GM12891 (cell line): ENCODE measurements around the gene SNPH.

Experiments used
- DNase-seq: peaks from one replicate; pipeline ENCODE4 v3.0.0; 2011; ENCODE audit warnings: low spot score; ENCODE audit not compliant: insufficient read length
- FAIRE-seq: peaks from 2 replicates; lab custom pipeline; 2011; peaks lifted over from hg19 to GRCh38; lab: Jason Lieb, UNC
- PAX5 ChIP-seq: IDR thresholded peaks from 2 replicates; pipeline ENCODE4 v1.6.1; 2011; ENCODE audit warnings: low read length, moderate library complexity, mild to moderate bottlenecking; ENCODE audit not compliant: insufficient read depth, severe bottlenecking
- POLR2A ChIP-seq: IDR thresholded peaks from 2 replicates; pipeline ENCODE4 v1.6.1; 2011; ENCODE audit warnings: low read depth, low read length, control low read depth
- POLR2AphosphoS5 ChIP-seq: IDR thresholded peaks from 2 replicates; pipeline ENCODE4 v1.6.1; 2011; ENCODE audit warnings: low read depth, low read length, control low read depth
- POU2F2 ChIP-seq: IDR thresholded peaks from 2 replicates; pipeline ENCODE4 v1.6.1; 2011; ENCODE audit warnings: low read depth, mild to moderate bottlenecking, control low read depth, low read length, moderate library complexity
- SPI1 ChIP-seq: IDR thresholded peaks from 2 replicates; pipeline ENCODE4 v1.6.1; 2011; ENCODE audit warnings: low read depth, low read length, control low read depth
- TAF1 ChIP-seq: IDR thresholded peaks from 2 replicates; pipeline ENCODE4 v1.6.1; 2011; ENCODE audit warnings: low read depth, low read length, control low read depth

Gene SNPH

DNA sequence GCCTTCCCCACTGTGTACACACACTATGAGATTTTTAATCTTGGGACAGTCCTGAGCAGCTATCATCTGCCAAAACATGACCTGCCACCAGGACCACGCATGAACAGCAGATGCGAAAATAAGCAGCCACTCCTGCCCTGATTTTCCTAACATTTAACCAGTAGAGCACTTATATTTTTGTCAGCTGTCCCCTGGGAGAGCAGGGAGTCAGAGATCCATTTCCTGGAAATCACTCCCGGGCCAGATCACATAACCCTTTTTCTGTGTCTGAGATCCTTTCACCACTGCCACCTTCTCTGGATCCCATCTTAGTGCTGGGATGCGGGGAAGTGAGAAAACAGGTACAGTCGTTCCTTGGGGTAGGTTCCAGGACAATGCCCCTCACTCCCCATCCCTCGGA, 57.2 kb downstream of the SNPH start:
- DNase-seq = no peak
- no peak for FAIRE-seq
- TF ChIP-seq POU2F2 (no peak), SPI1 (no peak), POLR2A (no peak), TAF1 (no peak), PAX5 (no peak), POLR2AphosphoS5 (no peak)

DNA sequence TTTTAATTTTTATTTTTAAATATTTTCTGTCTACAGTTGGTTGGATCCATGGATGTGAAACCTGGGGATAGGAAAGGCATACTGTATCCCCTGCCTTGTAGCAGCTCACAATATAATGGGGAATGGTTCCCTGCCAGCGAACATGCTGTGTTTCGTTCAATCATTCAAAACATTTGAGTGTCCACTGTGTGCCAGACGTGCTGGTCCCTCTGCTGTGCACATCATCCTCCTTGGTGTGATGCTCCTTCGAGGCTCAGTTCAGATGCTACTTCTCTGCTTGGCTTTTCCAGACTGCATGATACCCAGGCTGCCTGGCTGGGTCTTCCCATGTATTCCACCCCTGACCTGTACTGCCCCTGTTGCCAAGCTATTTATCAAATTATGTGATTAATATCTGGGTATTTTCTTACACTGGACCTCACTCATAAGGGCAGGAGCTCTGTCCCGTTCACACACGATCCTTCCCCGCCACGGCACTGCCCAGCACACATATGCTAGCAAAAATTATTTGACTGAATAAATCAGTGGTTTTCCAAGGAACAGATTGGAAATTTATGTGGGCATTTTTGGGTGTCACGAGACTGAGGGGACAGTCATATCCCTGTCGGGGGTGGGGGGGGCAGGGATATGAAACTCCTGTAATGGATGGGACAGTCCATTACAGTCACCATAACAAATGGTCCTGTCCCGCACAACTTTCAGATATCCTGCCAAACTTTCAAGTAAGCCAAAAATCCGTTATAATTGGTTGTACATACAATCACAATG, 57.9 kb downstream of the SNPH start:
- FAIRE-seq (peak; percentile 28), DNase-seq (no peak)
- no peak for TF ChIP-seq POU2F2
- no peak for TF ChIP-seq TAF1
- no peak for TF ChIP-seq POLR2A
- TF ChIP-seq PAX5 = no peak
- no peak for TF ChIP-seq POLR2AphosphoS5
- no peak for TF ChIP-seq SPI1

DNA sequence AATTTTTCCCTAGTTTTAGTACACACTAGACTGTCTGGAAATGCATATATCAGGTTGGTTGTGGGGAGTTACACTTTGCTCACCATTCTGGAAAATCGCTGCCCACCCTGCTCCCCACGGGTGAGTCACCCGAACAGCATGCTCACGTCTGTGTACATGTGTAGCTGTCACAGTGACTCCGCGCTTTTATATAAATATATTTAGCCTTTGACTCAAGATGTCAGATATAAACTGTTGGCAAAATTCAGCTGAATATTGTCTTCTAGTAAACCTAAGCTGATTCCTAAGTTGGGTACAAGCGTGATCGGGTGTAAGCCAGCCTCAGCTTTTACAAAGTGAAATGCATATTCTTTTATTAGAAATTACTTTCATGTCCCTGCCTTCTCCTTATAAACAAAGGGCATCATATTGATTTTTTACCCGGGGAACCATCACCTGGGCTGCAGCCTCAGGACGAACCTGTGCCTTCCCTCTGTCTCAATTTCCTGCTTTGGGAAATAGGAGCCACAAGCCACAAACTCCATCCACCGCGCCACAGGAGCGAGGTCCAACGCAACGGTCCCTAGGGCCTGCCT, 58.6 kb downstream of the SNPH start:
- DNase-seq (no peak), FAIRE-seq (peak; percentile 52)
- TF ChIP-seq PAX5 (no peak), POLR2A (no peak), SPI1 (no peak), POLR2AphosphoS5 (no peak), POU2F2 (no peak), TAF1 (no peak)

DNA sequence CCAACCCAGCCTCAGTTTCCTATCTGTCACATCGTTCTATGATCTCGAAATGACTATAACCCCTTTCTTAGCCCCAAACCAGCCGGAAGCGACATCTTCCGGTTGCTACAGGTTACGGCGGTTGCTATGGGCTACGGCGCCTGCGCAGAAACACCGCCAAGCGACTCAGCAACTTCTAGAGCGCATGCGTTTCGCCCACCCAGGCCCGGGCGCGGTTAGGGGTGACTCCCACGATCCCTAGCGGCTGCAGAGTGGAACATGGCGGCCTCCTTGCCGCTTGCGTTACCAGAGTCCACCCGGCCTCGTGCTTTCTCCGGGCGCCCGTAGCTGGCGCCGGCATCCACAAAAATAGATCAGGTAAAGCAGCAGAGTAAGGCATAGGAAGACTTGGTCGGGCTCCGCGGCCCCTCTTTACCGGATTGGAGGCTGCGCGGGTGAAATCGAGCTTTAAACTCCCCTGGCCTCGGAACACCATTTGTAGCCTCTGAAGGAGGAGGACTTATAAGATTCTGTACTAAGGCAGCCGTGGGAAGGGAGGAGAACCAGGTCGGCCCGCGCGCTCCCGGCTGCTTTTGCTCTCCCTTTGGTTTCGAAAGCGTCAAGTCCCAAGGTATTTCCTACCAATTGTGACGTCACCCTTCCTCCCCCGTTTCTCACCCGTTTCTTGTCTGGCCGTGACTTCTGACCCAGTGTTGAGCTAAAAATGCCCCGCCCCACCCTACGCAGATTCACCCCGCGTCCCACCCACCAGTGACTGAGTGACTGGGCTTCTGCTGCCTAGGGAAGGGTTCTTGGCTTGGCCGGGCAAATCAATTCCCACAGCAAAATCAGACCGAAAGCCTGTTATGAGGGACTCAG, 59.3 kb downstream of the SNPH start:
- FAIRE-seq = peak; percentile 99

DNA sequence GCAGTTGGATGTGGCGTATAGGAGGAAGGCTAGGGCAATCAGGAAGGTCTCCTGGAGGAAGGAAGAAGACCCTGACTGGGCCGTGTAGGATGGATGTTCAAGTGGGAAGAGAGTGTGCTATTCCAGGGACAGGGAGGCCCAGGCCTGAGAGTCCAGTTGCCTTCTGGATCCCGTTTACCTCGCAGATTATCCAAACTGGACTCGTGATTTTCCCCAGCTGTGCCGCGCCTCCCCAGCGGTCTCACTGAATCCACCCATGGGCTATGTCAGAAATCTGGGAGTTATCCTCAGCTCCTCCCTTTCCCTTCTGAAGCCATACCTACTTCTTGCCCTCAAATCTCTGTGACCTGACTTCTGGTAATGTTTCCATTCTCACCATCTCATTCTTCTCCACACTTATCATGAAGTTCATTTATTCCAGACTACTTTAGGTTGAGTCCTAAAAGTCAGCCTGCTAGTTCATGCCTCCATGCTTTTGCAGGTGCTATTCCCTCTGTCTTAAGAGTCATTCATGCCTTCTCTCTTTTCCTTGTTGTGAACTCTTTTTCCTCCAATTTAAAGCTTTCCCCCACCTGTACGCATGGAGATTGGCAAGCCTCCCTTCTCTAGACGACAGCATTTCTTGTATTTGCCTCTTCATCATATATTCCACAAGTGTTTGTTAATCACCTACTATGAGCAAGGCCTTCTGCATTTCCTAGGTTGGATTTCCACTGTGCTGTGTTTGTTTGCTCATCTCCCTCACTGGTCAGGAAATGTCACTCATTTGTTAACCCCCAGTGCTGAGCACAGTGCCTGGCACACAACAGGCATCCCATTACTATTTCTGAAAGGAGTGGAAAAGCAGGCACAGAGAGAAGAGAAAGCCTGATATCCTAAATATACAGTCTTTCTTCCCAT, 60.2 kb downstream of the SNPH start:
- DNase-seq (no peak), FAIRE-seq (peak; percentile 40)
- TF ChIP-seq POU2F2 = no peak
- no peak for TF ChIP-seq SPI1
- TF ChIP-seq POLR2A = no peak
- TF ChIP-seq POLR2AphosphoS5 = no peak; the same call in 1 of the 2 replicates
- no peak for TF ChIP-seq TAF1
- TF ChIP-seq PAX5 = no peak

More for the DNA sequence above, 59.3 kb downstream of the SNPH start:
- TF ChIP-seq PAX5 (no peak), POU2F2 (0 out of 2 replicates have a peak, but pooled peaks have one; percentile 43), SPI1 (no peak), TAF1 (peak; percentile 91), POLR2A (peak; percentile 97), POLR2AphosphoS5 (peak; percentile 93)
- DNase-seq = peak; percentile 93

DNA sequence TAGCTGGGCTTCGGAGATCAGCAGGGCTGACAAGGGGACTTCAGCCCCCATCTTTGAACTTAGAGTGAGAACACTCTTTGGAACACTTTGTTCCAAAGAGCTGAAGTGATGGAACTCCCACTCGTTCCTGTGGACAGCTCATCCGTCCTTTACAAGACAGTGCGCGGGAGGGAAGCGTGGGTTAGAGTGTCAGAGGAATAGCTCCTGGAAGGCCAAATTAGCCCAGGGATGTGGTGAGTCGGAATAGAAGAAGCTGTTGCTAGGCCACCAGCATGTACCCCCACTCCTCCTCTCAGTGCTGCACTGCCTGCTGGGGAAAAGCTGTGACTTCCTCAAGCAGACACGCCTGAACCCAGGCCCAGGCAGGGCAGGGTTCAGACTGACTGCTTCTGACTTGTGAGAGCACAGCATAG, 61.2 kb downstream of the SNPH start:
- DNase-seq (no peak), FAIRE-seq (no peak)
- TF ChIP-seq SPI1 (no peak), POLR2A (peak; percentile 16; the same call in 1 of the 2 replicates), POLR2AphosphoS5 (peak; percentile 20; the same call in 1 of the 2 replicates)

DNA sequence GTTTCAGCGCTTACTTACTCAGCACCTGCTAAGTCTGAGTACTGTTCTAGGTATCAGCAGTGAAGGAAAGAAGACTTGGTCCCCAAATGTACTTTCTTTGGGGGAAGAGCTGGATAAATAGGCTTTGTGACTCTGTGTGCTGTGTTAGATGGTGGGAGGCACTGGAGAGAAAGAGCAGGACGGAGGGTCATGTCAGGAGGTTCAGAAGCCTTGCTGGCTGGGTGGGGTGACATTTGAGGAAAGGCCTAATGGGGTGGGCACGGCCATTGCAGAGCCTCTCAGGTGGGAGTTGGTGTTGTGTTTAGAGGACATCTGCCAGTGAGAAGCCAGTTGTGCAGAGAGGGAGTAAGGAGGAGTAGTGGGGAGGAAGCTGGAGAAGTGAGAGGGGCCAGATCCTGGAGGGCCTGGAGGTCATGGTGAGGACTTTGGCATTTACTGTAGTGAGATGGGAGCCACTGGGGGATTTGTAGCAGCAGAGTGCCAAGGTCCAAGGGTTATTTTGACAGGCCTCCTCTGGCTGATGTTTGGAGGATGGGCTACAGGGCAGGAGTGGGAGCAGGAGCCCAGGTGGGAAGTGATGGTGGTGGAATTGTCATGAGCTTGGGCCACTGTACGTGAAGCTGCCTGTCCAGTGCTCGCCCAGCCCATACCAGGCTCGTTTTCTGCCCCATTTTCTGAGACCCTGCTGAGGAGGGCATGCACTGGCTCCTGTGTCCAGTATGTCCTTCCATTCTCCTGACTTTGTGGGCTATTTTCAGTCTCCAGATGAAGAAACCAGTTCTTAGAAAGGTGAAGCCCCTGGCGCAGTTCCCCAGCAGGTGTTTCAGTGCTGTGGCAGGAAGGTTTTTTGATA, 62.0 kb downstream of the SNPH start:
- DNase-seq (no peak), FAIRE-seq (no peak)
- no peak for TF ChIP-seq POLR2A
- TF ChIP-seq POLR2AphosphoS5 = 0 out of 2 replicates have a peak, but pooled peaks have one; percentile 6
